ENCODE data around the gene LEF1.

- TF ChIP-seq CTCF (IDR thresholded peaks at IDR 0.05) (no peak), POLR2A (IDR thresholded peaks at IDR 0.05) (no peak)
These were observed 3.1 kb downstream of the LEF1 start for GRCh38 chr4:108165586-108165985.

Measured in heart left ventricle (tissue), 13 donors.